Fibroblast of the conjunctiva (primary cell): Measurements from ENCODE around the gene OSBPL2.

ENCODE experiments used
- DNase-seq: peaks from one replicate; pipeline ENCODE4 v3.0.0-alpha.2; 2010; ENCODE audit warnings: low read depth

Gene OSBPL2

GRCh38 chr20:62258499-62259293, 20.4 kb downstream of the OSBPL2 start:
- DNase-seq, result peak; percentile 26

- DNase-seq, result no peak
These were observed 20.9 kb downstream of the OSBPL2 start for GRCh38 chr20:62259294-62259565.

GRCh38 chr20:62262064-62262463, 23.7 kb downstream of the OSBPL2 start:
- no peak for DNase-seq

- no peak for DNase-seq
These were observed 25.1 kb downstream of the OSBPL2 start for GRCh38 chr20:62263396-62263795.

- no peak for DNase-seq
These were observed 27.0 kb downstream of the OSBPL2 start for GRCh38 chr20:62265365-62265764.

- no peak for DNase-seq
These were observed 28.0 kb downstream of the OSBPL2 start for GRCh38 chr20:62266340-62266739.

- no peak for DNase-seq
These were observed 28.5 kb downstream of the OSBPL2 start for GRCh38 chr20:62266851-62267250.

- DNase-seq, result no peak
These were observed 29.2 kb downstream of the OSBPL2 start for GRCh38 chr20:62267543-62267942.

GRCh38 chr20:62268228-62268900, 30.0 kb downstream of the OSBPL2 start:
- DNase-seq, result no peak

GRCh38 chr20:62269378-62269777, 31.1 kb downstream of the OSBPL2 start:
- DNase-seq, result no peak

GRCh38 chr20:62269871-62270270, 31.6 kb downstream of the OSBPL2 start:
- DNase-seq, result no peak

- no peak for DNase-seq
These were observed 33.9 kb downstream of the OSBPL2 start for GRCh38 chr20:62272200-62272599.

GRCh38 chr20:62273416-62273815, 35.1 kb downstream of the OSBPL2 start:
- DNase-seq, result no peak

- no peak for DNase-seq
These were observed 36.1 kb downstream of the OSBPL2 start for GRCh38 chr20:62274332-62274950.

- no peak for DNase-seq
These were observed 36.9 kb downstream of the OSBPL2 start for GRCh38 chr20:62275219-62275618.

GRCh38 chr20:62276439-62276838, 38.1 kb downstream of the OSBPL2 start:
- no peak for DNase-seq

GRCh38 chr20:62277253-62277652, 38.9 kb downstream of the OSBPL2 start:
- DNase-seq, result no peak

GRCh38 chr20:62280303-62280702, 42.0 kb downstream of the OSBPL2 start:
- DNase-seq, result no peak

GRCh38 chr20:62281161-62281933, 43.0 kb downstream of the OSBPL2 start:
- no peak for DNase-seq

GRCh38 chr20:62282103-62282502, 43.8 kb downstream of the OSBPL2 start:
- no peak for DNase-seq

GRCh38 chr20:62282877-62283503, 44.7 kb downstream of the OSBPL2 start:
- DNase-seq, result no peak

GRCh38 chr20:62284448-62284847, 46.1 kb downstream of the OSBPL2 start:
- no peak for DNase-seq
